Neural cell (in vitro differentiated cells): ENCODE measurements around the gene INTS6. TPM values are rescaled to one million over a fixed set of nuclear protein-coding genes. Genes with fewer than 3 reads are reported as not detected.

Experiments used
- H2AFZ ChIP-seq: fragments of 200-600, 300-800 bp; sonication (generic), shearing (Covaris generic); 2 replicates; pipeline ENCODE4 v1.6.0; 2014; ENCODE audit warnings: low read depth, mild to moderate bottlenecking, antibody characterized with exemption, low read length, moderate library complexity
- H3F3A ChIP-seq: fragments of 200-600 bp; shearing (Covaris generic); 2 replicates; pipeline ENCODE4 v1.6.1; 2016; ENCODE audit warnings: mild to moderate bottlenecking, moderate library complexity, mixed read lengths, antibody characterized with exemption, low read length; ENCODE audit not compliant: insufficient read depth, poor library complexity, severe bottlenecking
- H3K27ac ChIP-seq: fragments of 200-600, 300-800 bp; sonication (generic), shearing (Covaris generic); 2 replicates; pipeline ENCODE4 v1.5.1; 2014; ENCODE audit warnings: mild to moderate bottlenecking, low read length, moderate library complexity
- H3K27me3 ChIP-seq: fragments of 300-800, 200-600 bp; sonication (generic), shearing (Covaris generic); 2 replicates; pipeline ENCODE4 v1.6.0; 2014; ENCODE audit warnings: mild to moderate bottlenecking, low read depth, low read length, moderate library complexity; ENCODE audit not compliant: insufficient read depth
- H3K36me3 ChIP-seq: fragments of 300-800, 200-600 bp; sonication (generic), shearing (Covaris generic); 2 replicates; pipeline ENCODE4 v1.5.1; 2014; ENCODE audit warnings: mild to moderate bottlenecking, antibody characterized with exemption, low read length, moderate library complexity; ENCODE audit not compliant: insufficient read depth
- H3K4me2 ChIP-seq: fragments of 300-800, 200-600 bp; sonication (generic), shearing (Covaris generic); 2 replicates; pipeline ENCODE4 v1.6.0; 2014; ENCODE audit warnings: mild to moderate bottlenecking, low read length
- H3K4me3 ChIP-seq: fragments of 300-800, 200-600 bp; sonication (generic), shearing (Covaris generic); 2 replicates; pipeline ENCODE4 v1.5.1; 2014; ENCODE audit warnings: mild to moderate bottlenecking, low read length, moderate library complexity
- H3K79me2 ChIP-seq: fragments of 200-600 bp; shearing (Covaris generic); replicated peaks from 2 replicates; pipeline ENCODE4 v1.6.0; 2014; ENCODE audit warnings: mild to moderate bottlenecking, low read length, moderate library complexity; ENCODE audit not compliant: insufficient read depth
- H3K9ac ChIP-seq: fragments of 300-800, 200-600 bp; sonication (generic), shearing (Covaris generic); 2 replicates; pipeline ENCODE4 v1.6.1; 2016; ENCODE audit warnings: mild to moderate bottlenecking, low read length, mixed read lengths
- H3K9me2 ChIP-seq: fragments of 200-600 bp; shearing (Covaris generic); 2 replicates; pipeline ENCODE4 v1.6.1; 2016; ENCODE audit warnings: mild to moderate bottlenecking, low read length, mixed read lengths; ENCODE audit not compliant: insufficient read depth
- H3K9me3 ChIP-seq: fragments of 200-600, 300-800 bp; sonication (generic), shearing (Covaris generic); 2 replicates; pipeline ENCODE4 v1.6.1; 2016; ENCODE audit warnings: mild to moderate bottlenecking, mixed run types, low read length, moderate library complexity, mixed read lengths
- H4K20me1 ChIP-seq: fragments of 200-600 bp; shearing (Covaris generic); 2 replicates; pipeline ENCODE4 v1.6.1; 2016; ENCODE audit warnings: mild to moderate bottlenecking, mixed run types; ENCODE audit not compliant: insufficient read depth
- CTCF ChIP-seq: fragments of 450-650 bp; IDR thresholded peaks from 2 replicates; pipeline ENCODE4 v1.5.1; 2014; ENCODE audit warnings: antibody characterized with exemption, mild to moderate bottlenecking, moderate library complexity; ENCODE audit not compliant: poor library complexity, severe bottlenecking
- EZH2 ChIP-seq: fragments of 200-600, 300-800 bp; shearing (Covaris generic), sonication (generic); IDR thresholded peaks from 2 replicates; pipeline ENCODE4 v1.6.1; 2014; ENCODE audit warnings: antibody characterized with exemption, low read length, borderline replicate concordance, mild to moderate bottlenecking; ENCODE audit not compliant: insufficient read depth, poor library complexity, severe bottlenecking
- MXI1 ChIP-seq: fragments of 450-650 bp; conservative IDR thresholded peaks from 2 replicates; pipeline ENCODE4 v1.6.1; 2014; ENCODE audit warnings: antibody characterized with exemption, mild to moderate bottlenecking; ENCODE audit not compliant: poor library complexity, severe bottlenecking
- POLR2AphosphoS5 ChIP-seq: IDR thresholded peaks from 2 replicates; pipeline ENCODE4 v1.6.1; 2012
- RAD21 ChIP-seq: fragments of 450-650 bp; conservative IDR thresholded peaks from 2 replicates; pipeline ENCODE4 v1.6.1; 2014; ENCODE audit warnings: antibody characterized with exemption, mild to moderate bottlenecking, moderate library complexity
- REST ChIP-seq: IDR thresholded peaks from 2 replicates; pipeline ENCODE4 v1.6.1; 2012; ENCODE audit warnings: borderline replicate concordance
- SMC3 ChIP-seq: fragments of 450-650 bp; conservative IDR thresholded peaks from 2 replicates; pipeline ENCODE4 v1.6.1; 2014; ENCODE audit warnings: antibody characterized with exemption, mild to moderate bottlenecking, moderate library complexity; ENCODE audit not compliant: poor library complexity
- TAF1 ChIP-seq: IDR thresholded peaks from 2 replicates; pipeline ENCODE4 v1.6.1; 2012; ENCODE audit warnings: low read depth
- polyA plus RNA-seq: library from polyadenylated mRNA; depleted of rRNA; stranded (reverse); fragments of >200 nt; gene quantifications from 2 replicates; pipeline ENCODE4 v1.2.3, GENCODE V29; 2014

Gene INTS6
- polyA plus RNA-seq, 1 donor from 2014 or later = 22.6 TPM

- TF ChIP-seq REST = no peak
These were observed 128.9 kb downstream of the INTS6 start (continued) for GRCh38 chr13:51323824-51324511.

GRCh38 chr13:51322826-51323225 lies 130.0 kb downstream of the INTS6 start:
- Histone ChIP-seq H3K9ac (no peak overlapping the region), H2AFZ (no peak overlapping the region), H4K20me1 (no peaks in the 10 kb centered on the region), H3K27ac (no peak overlapping the region), H3K9me2 (no peaks in the 10 kb centered on the region), H3K4me2 (no peak overlapping the region), H3K36me3 (no peaks in the 10 kb centered on the region), H3K9me3 (no peaks in the 10 kb centered on the region), H3K79me2 (no peaks in the 10 kb centered on the region), H3F3A (no peaks in the 10 kb centered on the region), H3K4me3 (no peak overlapping the region), H3K27me3 (no peaks in the 10 kb centered on the region)
- TF ChIP-seq TAF1 (no peak), POLR2AphosphoS5 (no peak), SMC3 (no peak), EZH2 (no peak), RAD21 (no peak), REST (no peak), MXI1 (no peak), CTCF (no peak)
